ENCODE data around the gene PLPPR4.

Gene PLPPR4

GRCh38 chr1:99348397-99349132, 84.3 kb downstream of the PLPPR4 start:
- no peak for DNase-seq (ENCODE audit: low read depth)

- no peak for DNase-seq (ENCODE audit: low read depth)
Measured at GRCh38 chr1:99352821-99353220, 88.5 kb downstream of the PLPPR4 start.

DNA sequence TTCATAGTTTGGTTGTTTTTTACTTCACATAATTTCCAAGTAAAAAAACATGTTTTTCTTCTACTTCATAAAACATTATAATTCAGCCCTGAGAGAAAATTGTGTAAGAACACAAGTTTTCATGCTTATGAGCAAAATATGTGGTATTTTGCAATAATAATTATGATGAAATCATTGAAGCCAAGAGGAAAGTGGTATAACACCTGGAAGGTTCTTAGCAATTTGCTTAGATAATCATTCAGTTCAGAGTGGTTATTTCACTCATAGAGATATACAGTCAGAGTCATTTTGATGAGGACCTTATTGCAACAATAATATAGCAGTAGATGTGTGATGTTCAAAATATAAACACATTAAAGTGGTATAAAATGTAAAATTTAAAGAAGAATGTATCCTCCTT, 94.5 kb downstream of the PLPPR4 start:
- DNase-seq (ENCODE audit: low read depth) = no peak
